Measurements from ENCODE around the gene AXL.

AXL gene

DNA sequence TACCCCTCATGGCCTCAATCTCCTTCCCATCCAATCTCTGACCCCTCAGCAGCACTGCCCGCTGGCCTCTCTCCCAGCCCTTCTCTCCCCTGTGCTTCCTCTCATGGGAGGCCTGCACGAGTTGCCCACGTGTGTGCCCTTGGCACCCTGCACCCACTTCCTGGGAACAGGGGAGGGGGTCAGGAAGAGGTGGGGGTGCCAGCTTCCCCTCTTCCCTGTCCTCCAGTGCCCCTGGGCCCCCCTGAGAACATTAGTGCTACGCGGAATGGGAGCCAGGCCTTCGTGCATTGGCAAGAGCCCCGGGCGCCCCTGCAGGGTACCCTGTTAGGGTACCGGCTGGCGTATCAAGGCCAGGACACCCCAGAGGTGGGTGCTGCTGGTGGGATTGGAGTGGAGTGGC lies 19.2 kb downstream of the AXL start:
- no peak for FAIRE-seq

DNA sequence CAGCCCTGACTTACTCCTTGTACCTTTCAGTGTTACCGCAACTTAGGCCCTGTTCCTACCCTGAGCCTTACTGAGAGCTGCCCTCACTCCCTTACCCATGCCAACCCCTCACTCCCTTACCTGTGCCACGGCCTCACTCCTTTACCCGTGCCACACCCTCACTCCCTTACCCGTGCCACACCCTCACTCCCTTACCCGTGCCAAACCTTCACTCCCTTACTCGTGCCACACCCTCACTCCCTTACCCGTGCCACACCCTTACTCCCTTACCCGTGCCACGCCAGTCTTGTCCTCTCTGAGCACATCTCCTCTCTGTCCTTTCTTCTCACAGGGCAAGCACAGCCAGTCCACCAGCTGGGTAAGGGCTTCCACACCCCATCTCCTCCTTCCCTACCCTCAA lies 20.3 kb downstream of the AXL start:
- no peak for FAIRE-seq

DNA sequence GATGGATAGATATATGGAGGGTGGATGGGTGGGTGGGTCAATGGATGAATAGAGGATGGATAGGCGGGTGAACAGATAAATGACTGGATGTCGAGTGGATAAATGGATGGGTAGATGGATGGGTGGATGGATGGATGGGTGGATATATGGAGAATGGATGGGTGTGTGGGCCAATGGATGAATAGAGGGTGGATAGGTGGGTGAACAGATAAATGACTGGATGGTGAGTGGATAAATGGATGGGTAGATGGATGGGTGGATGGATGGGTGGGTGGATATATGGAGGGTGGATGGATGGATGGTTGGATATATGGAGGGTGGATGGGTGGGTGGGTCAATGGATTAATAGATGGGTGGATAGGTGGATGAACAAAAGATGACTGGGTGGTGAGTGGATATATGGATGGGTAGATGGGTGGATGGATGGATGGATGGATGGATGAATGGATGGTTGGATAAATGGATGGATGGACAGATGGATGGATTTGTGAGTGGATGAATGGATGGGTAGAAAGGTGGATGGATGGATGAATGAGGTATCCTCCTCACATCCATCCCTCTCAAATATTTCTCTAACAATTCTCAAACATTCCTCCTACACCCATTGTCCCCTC lies 21.0 kb downstream of the AXL start:
- FAIRE-seq, result no peak

DNA sequence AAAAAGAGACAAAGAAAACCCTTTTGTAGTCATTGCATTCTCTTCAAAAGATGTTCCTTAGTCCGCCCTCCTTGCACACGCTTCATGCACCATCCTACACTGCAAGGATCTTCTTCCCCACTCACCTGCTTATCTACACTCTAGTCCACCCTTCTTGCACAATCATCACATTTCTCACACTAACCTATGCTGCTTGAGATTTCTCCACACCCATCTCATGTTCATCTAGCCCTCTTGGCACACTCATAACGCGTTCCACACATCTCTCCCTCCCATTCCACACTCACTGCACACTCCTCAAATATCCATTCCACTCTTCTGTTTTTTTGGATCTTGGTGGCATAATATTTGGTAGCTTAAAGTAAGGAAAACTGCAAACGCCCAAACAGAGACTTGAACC lies 22.8 kb downstream of the AXL start:
- FAIRE-seq, result no peak

DNA sequence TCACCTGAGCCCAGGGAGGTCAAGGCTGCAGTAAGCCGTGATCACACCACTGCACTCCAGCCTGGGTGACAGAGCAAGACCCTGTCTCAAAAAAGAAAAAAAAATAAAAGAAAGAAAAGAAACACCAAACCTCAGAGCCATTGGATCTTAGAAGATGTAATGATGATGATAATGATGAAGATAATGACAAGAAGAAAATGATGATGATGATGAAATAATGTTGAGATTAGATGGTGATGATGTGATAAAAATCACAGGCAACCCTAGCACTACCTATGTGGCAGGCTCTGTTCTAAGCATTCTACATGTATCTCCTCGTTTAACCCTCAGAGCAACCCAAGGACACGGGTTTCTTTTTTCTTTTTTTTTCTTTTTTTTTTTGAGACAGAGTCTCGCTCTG lies 25.1 kb downstream of the AXL start:
- no peak for FAIRE-seq

DNA sequence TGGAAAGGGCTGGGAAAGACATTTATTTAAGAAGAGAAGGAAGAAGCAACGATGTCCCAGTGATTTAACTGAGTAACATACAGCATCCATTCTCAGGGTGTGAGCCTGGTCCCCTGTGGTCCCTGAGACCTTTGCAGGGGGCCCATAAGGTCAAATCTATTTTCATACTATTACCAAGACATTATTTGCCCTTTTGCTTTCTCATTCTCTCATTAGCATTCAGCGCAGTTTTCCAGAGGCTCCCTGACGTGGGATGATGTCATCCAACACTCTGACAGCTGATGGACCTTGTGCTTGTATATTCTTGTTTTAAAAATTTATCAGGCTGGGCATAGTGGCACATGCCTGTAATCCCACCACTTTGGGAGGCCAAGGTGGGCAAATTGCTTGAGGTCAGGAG lies 26.8 kb downstream of the AXL start:
- no peak for FAIRE-seq

DNA sequence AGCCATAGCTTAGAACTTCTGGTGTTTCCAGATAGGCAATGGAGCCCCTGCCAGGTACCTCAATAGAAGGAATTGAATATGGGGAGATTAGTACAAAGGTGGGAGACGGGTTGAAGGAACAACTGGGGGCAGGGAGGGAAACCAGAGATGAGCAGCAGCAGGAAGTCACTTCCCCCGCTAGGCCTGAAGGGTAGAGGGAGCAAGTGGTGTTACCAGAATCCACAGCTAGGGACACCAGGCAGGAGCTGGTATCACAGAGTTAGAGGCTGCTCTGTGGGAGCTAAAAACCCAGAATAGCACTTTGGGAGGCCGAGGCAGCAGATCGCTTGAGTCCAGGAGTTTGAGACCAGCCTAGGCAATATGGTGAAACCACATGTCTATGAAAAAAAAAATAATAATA lies 29.9 kb downstream of the AXL start:
- no peak for FAIRE-seq

DNA sequence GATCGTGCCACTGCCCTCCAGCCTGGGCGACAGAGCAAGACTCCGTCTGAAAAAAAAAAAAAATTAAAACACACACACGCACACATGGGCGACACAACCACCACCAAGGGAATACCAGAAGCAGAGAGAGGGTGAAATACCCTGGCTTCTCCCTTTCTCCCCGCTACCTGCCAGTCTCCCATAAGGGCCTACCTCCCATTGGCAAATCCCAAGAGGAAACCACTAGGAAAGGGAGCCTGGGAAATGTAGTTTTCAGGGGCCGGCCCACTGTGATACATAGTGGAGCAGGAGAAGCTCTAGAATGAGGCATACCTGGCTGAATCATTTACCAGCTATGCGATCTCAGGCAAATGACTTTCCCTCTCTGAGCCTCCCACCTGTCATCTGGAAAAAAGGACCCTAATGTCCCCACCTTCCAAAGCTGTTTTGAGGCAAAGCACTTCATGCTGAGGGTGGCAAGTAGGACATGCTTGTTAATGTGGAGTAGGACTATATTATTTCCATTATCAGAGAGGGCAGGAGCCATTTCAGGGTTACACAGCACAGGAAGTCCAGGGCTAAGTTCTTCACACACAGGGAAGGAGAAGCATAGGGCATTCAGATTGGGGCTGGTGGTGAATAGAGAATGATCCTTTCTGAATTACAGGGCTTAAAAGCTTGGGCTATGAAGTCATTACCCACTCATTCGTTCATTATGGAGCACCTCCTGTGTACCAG lies 30.8 kb downstream of the AXL start:
- FAIRE-seq, result no peak

DNA sequence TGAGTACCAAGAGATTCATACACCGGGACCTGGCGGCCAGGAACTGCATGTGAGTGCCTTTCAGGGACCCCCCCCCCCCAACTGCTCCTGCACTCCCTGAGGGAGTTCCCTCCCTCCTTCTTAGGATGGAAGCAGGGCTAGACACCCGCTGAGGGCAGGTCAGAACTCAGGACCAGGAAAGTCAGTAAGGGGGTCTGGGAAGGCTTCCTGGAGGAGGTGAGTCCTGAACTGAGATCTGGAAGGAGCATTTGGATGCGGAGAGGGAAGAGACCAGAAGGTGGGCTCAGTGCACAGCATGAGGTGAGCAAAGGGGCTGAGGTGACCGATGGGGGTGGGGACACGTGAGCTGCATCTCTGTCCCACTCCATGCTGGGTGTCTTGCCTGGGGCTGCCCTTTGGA lies 34.6 kb downstream of the AXL start:
- no peak for FAIRE-seq

DNA sequence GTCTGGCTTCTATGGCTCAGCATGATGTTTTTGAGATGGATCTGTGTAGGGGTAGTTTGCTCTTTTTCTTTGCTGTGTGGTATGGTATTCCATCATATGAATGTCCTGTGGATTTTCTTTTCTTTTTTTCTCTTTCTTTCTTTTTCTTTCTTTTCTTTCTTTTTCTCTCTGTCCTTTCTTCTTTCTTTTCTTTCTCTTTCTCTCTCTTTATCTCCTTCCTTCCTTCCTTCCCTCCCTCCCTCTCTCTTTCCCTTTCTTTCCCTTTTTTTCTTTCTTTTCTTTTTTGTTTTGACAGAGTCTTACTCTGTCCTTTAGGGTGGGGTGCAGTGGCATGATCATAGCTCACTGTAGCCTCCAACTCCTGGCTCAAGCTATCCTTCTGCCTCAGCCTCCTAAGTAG lies 36.1 kb downstream of the AXL start:
- FAIRE-seq, result no peak

DNA sequence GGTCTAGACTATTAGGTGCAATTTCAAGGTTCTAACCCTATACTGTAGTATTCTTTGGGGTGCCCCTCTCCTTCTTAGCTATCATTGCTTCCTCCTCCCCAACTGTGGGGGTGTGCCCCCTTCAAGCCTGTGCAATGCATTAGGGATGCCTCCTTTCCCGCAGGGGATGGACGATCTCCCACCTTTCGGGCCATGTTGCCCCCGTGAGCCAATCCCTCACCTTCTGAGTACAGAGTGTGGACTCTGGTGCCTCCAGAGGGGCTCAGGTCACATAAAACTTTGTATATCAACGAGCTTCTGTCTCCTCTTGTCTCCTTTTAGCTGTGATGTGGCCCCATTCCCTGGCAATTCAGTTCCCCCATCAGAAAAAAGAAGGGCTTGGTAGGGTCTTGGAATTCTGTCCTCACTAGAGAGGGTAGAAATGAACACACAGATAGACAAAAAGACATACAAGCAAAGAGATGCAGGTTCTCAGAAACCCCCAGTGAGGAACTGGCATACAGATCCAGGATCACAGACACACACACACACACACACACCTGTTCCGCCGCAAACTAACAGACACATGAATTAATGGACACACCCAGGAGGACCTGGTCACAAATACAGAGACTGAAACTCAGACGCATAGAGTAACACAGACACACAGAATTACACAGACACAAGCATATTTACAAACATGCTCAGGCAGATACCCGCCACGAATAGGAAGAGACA lies 42.6 kb downstream of the AXL start:
- no peak for FAIRE-seq

DNA sequence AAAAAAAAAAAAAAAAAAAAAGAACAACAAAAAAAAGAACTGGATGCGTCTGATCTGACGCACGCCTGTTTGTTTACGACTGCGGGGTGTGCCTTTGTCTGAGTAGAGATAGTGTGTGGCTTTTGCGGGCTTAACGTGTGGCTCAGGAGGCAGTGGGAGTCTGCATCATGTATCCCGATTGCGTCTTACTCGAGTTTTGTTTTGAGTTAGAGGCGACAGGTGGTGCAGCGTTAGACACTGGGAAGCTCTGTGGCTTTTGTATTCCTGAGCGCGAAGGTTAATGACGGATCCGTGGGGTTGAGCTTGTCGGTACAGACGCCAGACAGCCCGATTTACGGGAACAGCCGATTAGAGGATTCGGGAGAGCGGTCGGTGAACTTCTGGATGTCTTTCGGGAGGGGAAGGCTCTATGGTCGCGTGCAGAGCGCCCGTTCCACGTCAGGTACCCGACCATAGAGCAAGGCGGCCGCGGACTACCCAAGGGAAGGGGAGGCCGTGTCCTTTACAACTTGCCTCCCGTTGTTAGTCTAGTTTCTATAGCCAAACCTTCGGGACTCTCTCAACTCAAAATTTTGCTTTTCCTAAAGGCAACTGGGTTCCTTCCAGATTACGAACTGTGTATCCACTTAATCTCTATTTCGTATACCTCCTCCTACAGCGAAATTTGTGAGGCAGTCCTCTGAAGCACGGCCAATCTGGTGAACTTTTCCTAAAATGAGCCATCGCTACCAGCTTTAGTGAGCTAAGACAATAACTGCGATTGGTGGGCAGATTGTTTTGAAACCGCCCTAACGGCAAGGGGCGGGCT lies 44.2 kb downstream of the AXL start:
- no peak for FAIRE-seq

DNA sequence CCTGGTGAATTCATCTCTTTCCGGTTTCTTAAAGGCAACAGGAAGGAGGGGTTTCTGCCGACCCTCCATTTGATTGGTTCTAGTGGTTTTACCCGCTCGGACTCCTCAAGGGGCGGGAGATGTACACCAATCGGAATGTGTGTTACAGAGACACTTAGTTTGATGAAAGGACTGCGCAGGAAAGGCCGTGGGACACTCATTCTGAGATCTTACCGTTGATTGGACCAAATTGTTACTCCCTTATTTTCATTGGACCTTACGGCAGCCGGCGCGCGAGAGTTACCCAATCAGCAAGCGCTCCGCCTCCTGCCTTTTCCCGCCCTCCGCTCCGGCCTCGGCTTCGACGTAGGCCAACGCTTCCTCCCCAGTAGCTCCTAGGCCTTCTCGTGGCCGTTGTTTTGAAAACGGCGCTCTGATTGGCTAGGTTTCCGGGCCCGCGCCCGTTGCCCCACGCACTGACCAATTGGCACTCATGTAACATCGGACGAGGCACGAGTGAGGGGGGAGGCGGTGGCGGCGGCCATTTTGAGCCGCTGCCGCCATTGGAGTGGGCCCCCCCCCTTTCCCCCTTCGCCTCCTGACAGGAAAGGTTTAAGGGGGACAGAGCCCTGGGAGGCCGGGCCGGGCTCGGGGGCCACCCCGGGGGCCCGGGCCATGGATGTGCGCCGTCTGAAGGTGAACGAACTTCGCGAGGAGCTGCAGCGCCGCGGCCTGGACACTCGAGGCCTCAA lies 45.0 kb downstream of the AXL start, which contains the start of gene HNRNPUL1:
TSS of gene HNRNPUL1 (plus strand) at position 523 of the 731 bp plus-strand sequence. CDS start at position 655, 132 bp downstream.
- peak; percentile 99 for FAIRE-seq

DNA sequence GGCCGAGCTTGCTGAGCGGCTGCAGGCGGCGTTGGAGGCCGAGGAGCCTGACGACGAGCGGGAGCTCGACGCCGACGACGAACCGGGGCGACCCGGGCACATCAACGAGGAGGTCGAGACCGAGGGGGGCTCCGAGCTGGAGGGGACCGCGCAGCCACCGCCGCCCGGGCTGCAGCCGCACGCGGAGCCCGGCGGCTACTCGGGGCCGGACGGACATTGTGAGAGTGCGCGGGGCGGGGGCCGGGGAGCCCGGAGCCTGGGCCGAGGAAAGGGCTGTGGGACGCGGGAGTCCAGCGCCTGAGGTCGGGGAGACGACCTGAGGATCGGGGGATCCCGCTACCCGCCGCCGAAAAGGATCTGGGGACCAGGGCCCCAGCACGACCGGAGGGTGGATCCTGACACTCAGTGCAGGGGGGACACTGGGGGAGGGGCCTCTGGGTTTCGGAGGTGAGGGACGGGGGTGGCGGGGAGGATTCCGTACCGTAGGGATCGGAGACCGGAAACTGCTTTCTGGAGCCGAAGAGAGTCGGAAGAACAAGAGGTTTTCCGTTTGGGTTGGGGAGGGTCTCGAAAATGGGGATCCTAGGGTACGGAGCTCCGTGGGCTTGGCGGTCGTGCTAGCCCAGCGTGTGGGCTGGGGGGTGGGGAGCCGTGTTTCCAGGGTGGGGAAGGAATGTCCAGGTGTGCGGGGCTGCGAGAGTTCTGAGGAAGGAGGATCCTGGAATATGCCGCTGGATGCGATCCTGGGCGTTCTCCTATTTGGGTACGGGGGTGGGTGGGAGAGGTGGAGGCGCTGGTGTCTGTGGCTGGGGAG lies 45.8 kb downstream of the AXL start:
- no peak for FAIRE-seq

DNA sequence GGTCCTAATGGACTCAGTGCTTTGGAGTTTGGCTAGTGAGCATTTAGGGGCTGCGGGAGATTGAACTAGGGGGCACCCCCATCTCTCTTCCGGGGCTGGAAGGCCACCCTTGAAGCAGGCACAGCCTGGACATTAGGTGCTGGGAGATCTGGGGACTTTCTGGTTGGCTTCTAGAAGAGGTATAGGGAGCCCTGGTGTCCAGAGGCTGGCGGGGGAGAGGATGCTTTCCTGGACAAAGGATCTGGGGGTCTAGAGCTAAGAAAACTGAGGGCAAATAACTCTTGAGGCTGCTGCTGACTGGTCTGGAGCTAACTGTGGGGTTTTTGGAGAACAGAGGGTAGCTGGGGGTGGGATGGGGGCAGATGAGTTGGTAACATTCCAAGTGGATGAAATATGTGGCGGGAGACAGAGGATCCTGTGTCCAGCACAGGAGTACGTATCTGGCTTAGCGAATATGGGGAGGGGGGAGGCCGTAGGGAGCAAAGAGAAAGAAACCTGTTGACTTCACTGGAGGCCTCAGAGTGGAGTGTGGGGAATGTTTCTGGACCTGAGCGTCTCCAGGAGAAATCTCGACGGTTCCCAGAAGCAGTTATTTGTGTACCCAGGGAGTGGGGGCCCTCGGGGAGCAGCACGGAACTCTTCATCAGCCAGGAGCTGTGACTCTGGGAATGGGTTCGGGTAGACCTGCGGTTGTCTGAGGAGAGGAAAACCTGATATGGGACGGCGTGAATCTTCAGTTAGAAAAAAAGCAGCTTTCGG lies 46.6 kb downstream of the AXL start:
- FAIRE-seq, result no peak

DNA sequence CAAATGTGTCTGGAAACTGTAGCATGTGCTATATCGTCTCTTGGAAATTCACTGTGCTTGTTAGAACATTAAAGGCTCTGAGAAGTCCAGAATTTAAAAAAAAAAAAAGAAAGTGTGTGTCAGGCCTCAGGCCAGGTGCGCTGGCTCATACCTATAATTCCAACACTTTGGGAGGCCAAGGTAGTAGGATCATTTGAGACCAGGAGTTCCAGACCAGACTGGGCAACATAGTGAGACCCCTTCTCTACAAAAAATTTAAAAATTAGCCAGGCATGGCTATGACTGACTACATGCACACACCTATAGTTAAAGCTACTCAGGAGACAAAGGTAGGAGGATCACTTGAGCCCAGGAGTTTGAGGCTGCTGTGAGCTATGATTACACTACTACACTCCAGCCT lies 50.0 kb downstream of the AXL start:
- FAIRE-seq, result no peak

DNA sequence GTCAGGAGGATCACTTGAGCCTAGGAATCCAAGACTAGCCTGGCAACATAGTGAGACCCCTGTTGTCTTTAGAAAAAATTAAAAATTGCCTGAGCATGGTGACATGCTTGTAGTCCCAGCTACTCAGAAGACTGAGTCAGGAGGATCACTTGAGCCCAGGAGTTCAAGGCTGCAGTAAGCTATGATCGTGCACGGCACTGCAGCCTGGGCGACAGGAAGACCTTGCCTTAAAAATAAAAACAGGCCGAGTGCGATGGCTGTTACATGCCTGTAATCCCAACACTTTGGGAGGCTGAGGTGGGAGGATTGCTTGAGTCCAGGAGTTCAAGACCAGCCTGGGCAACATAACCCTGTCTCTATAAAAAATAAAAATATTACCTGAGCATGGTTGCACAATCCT lies 50.5 kb downstream of the AXL start:
- no peak for FAIRE-seq

DNA sequence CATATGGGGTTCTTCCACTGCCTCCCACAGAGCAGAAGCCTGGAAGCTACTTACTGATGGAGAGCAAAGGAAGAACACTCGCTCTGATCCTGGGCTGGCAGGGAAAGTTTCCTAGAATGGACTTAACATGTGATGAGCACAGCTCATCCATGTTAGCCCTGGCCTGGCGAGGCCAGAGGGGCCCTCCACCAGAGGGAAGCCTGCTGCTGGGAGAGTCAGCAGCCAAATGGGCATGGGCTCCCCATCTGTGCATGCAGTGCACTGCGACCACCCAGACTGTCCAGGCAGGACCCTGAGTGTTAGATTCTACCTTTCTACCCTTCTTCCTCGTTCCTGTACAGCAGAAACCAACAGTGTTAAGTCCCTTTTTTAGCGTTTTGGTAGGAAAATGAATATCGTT lies 54.1 kb downstream of the AXL start:
- no peak for FAIRE-seq

DNA sequence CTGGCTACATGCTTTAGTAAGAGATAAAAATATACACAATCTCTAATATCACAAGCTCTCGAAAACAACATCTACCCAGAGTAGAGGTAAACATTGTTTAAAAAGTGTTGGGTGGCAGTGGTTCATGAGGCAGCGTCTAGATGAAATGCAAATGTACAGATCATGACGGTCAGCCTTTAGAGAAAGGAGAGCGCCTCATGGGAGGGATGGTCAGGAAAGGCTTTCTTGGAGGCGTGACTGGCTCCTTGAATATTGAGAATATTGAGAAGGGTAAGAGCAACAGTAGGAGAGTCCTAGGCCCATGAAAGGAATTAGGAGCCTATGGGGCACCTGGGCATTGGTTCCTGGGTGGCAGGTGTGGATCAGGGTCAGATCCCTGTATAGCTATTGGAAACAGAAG lies 55.8 kb downstream of the AXL start:
- FAIRE-seq, result no peak

DNA sequence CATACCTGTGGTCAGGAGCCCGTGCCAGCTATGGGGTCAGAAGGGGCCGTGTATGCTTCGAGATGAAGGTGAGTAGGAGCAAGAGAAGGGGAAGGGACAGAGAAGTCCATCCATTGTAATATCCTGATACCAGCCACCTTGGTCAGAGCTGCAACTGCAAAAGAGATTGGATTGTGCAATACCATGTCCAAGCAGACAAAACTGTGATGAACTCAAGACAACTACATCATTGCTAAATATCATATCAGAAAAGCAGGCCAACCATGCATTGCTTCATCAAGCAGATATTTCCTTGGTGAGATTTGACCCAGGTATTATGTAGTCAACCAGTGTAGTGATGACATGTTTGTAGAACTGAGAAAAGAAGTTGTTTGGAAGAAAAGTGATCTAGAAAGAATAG lies 57.2 kb downstream of the AXL start:
- no peak for FAIRE-seq

DNA sequence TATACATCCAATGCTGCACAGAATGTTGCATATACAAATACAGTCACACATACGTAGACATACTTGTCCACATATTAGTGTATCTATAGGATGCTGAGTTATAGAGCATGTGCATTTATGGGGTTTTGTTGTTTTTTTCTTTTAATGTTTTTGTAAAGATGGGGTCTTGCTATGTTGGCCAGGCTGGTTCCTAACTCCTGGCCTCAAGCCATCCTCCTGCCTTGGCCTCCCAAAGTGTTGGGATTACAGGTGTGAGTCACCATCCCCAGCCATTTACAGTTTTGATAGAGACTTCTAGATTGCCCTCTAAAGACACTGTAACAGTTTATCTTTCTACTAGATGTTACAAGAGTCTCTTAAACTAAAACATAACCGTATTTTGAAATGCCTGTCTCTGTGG lies 59.5 kb downstream of the AXL start:
- FAIRE-seq, result no peak
